ENCODE measurements around the gene SLC8A1. TPM values are rescaled to one million over a fixed set of nuclear protein-coding genes. Genes with fewer than 3 reads are reported as not detected.
"Not testable (repeated sequence)": the region's sequence is repeated elsewhere in the genome, so short reads cannot be mapped to it uniquely, and the experiment has no call there.

The SLC8A1 gene
- polyA plus RNA-seq, 3 donors = 16.9 to 18.2 (median 18.0) TPM

- no peak for TF ChIP-seq CTCF (IDR thresholded peaks at IDR 0.05)
- H3K4me2 ChIP-seq (replicated peaks; ENCODE audit: extremely low read depth, low read length, poor library complexity, severe bottlenecking) = no peak overlapping the region
- no peaks in the 10 kb centered on the region for H3K4me1 Mint-ChIP-seq
- no peaks in the 10 kb centered on the region for H3K36me3 ChIP-seq (replicated peaks in 1 of 2; ENCODE audit: control insufficient read depth in 1 of 2, insufficient read depth in 2 of 2, low read length in 2 of 2)
- H3K27ac ChIP-seq (ENCODE audit: low read depth in 1 of 2, low read length in 2 of 2) = no peak overlapping the region
- intact Hi-C loops (cut with micrococcal nuclease) = no loop called here
- H3K27me3 ChIP-seq (ENCODE audit: control insufficient read depth in 2 of 2, insufficient read depth in 2 of 2, low read length in 2 of 2) = no peaks in the 10 kb centered on the region
- H3K36me3 Mint-ChIP-seq = no peaks in the 10 kb centered on the region
- H3K4me1 ChIP-seq (ENCODE audit: control insufficient read depth in 1 of 2, insufficient read depth in 2 of 2, low read length in 2 of 2) = no peaks in the 10 kb centered on the region
- WGBS (ENCODE audit: insufficient coverage) = 94% methylated on average over 2 of the region's 5 CpGs
- no peak overlapping the region for H3K4me3 Mint-ChIP-seq
- no peaks in the 10 kb centered on the region for H4K20me1 ChIP-seq (ENCODE audit: insufficient read depth, low read length)
- peaks cover 0 to 5% (median 2%) of the 10 kb centered on the region in 7 donors for H3K9me3 Mint-ChIP-seq
- H3K27ac Mint-ChIP-seq = no peak overlapping the region
- no peak overlapping the region for H3K4me3 ChIP-seq (replicated peaks in 1 of 3; ENCODE audit: low read depth in 2 of 3, low read length in 3 of 3)
- H3K9ac ChIP-seq (ENCODE audit: insufficient read depth, low read length, poor library complexity, severe bottlenecking) = no peak overlapping the region
- H2AFZ ChIP-seq (ENCODE audit: insufficient read depth, low read depth, low read length, poor library complexity, severe bottlenecking) = no peak overlapping the region
- H3K79me2 ChIP-seq (ENCODE audit: insufficient read depth, low read length) = no peaks in the 10 kb centered on the region
- no peaks in the 10 kb centered on the region for H3K9me3 ChIP-seq (replicated peaks in 1 of 2; ENCODE audit: control insufficient read depth in 1 of 2, insufficient read depth in 1 of 2, low read length in 2 of 2)
- no peak for DNase-seq
- H3K27me3 Mint-ChIP-seq (ENCODE audit: low read depth in 3 of 3) = peaks cover 0 to 2% (median 0%) of the 10 kb centered on the region in 3 donors
Observed at GRCh38 chr2:40087434-40087833, 364.5 kb downstream of the SLC8A1 start.

- Mint-ChIP-seq H3K36me3 (no peaks in the 10 kb centered on the region), H3K4me1 (no peaks in the 10 kb centered on the region), H3K4me3 (no peak overlapping the region), H3K27ac (no peak overlapping the region), H3K27me3 (ENCODE audit: low read depth in 3 of 3) (peaks cover 0 to 2% (median 0%) of the 10 kb centered on the region in 3 donors), H3K9me3 (peaks cover 0 to 6% (median 3%) of the 10 kb centered on the region in 7 donors)
- no peak overlapping the region for H3K4me2 ChIP-seq (replicated peaks; ENCODE audit: extremely low read depth, low read length, poor library complexity, severe bottlenecking)
- H3K9ac ChIP-seq (ENCODE audit: insufficient read depth, low read length, poor library complexity, severe bottlenecking) = no peak overlapping the region
- no peak overlapping the region for H2AFZ ChIP-seq (ENCODE audit: insufficient read depth, low read depth, low read length, poor library complexity, severe bottlenecking)
- no peaks in the 10 kb centered on the region for H3K36me3 ChIP-seq (replicated peaks in 1 of 2; ENCODE audit: control insufficient read depth in 1 of 2, insufficient read depth in 2 of 2, low read length in 2 of 2)
- no peak for TF ChIP-seq CTCF (IDR thresholded peaks at IDR 0.05)
- H3K79me2 ChIP-seq (ENCODE audit: insufficient read depth, low read length) = no peaks in the 10 kb centered on the region
- no peaks in the 10 kb centered on the region for H4K20me1 ChIP-seq (ENCODE audit: insufficient read depth, low read length)
- H3K9me3 ChIP-seq (replicated peaks in 1 of 2; ENCODE audit: control insufficient read depth in 1 of 2, insufficient read depth in 1 of 2, low read length in 2 of 2) = no peaks in the 10 kb centered on the region
- no peak overlapping the region for H3K27ac ChIP-seq (ENCODE audit: low read depth in 1 of 2, low read length in 2 of 2)
- no peaks in the 10 kb centered on the region for H3K27me3 ChIP-seq (ENCODE audit: control insufficient read depth in 2 of 2, insufficient read depth in 2 of 2, low read length in 2 of 2)
- no CpG with 5 or more reads among the region's 2 CpGs for WGBS (ENCODE audit: insufficient coverage)
- H3K4me1 ChIP-seq (ENCODE audit: control insufficient read depth in 1 of 2, insufficient read depth in 2 of 2, low read length in 2 of 2) = no peaks in the 10 kb centered on the region
- intact Hi-C loops (cut with micrococcal nuclease) = no loop called here
- H3K4me3 ChIP-seq (replicated peaks in 1 of 3; ENCODE audit: low read depth in 2 of 3, low read length in 3 of 3) = no peak overlapping the region
- DNase-seq = no peak
Observed at GRCh38 chr2:40085786-40086185, 366.1 kb downstream of the SLC8A1 start.

GRCh38 chr2:40073336-40073735 is 378.6 kb downstream of the SLC8A1 start:
- DNase-seq; H3K27me3 ChIP-seq (ENCODE audit: control insufficient read depth in 2 of 2, insufficient read depth in 2 of 2, low read length in 2 of 2); H3K36me3 Mint-ChIP-seq; H4K20me1 ChIP-seq (ENCODE audit: insufficient read depth, low read length); H3K27ac Mint-ChIP-seq; H3K4me3 Mint-ChIP-seq; H3K79me2 ChIP-seq (ENCODE audit: insufficient read depth, low read length); H3K36me3 ChIP-seq (replicated peaks in 1 of 2; ENCODE audit: control insufficient read depth in 1 of 2, insufficient read depth in 2 of 2, low read length in 2 of 2); intact Hi-C loops (cut with micrococcal nuclease); H3K9ac ChIP-seq (ENCODE audit: insufficient read depth, low read length, poor library complexity, severe bottlenecking); H2AFZ ChIP-seq (ENCODE audit: insufficient read depth, low read depth, low read length, poor library complexity, severe bottlenecking); H3K4me1 ChIP-seq (ENCODE audit: control insufficient read depth in 1 of 2, insufficient read depth in 2 of 2, low read length in 2 of 2); H3K4me2 ChIP-seq (replicated peaks; ENCODE audit: extremely low read depth, low read length, poor library complexity, severe bottlenecking); H3K4me1 Mint-ChIP-seq; H3K9me3 ChIP-seq (replicated peaks in 1 of 2; ENCODE audit: control insufficient read depth in 1 of 2, insufficient read depth in 1 of 2, low read length in 2 of 2); H3K27ac ChIP-seq (ENCODE audit: low read depth in 1 of 2, low read length in 2 of 2); H3K4me3 ChIP-seq (replicated peaks in 1 of 3; ENCODE audit: low read depth in 2 of 3, low read length in 3 of 3); H3K27me3 Mint-ChIP-seq (ENCODE audit: low read depth in 3 of 3): not testable (repeated sequence)
- peaks cover 8 to 25% (median 12%) of the 10 kb centered on the region in 7 donors for H3K9me3 Mint-ChIP-seq

All from CD14-positive monocyte (primary cell).